Gastrocnemius medialis (tissue), 4 donors: Measurements from ENCODE around the gene PRKG1.

Experiments used
- CTCF ChIP-seq, 5 experiments: fragments of 450-650 bp in 3 of 5; fragments of 200-600 bp in 2 of 5; sonication (generic) in 2 of 5; IDR thresholded peaks in 4 of 5; conservative IDR thresholded peaks in 1 of 5; 1 replicate in 4 of 5; 2 replicates in 1 of 5; pipeline ENCODE4 v1.5.1; 2016 to 2019; ENCODE audit warnings: antibody characterized with exemption in 5 of 5, mild to moderate bottlenecking in 3 of 5, moderate library complexity in 3 of 5
- POLR2A ChIP-seq, 2 donors: fragments of 450-650 bp; IDR thresholded peaks; one replicate each; pipeline ENCODE4 v1.6.1; 2017; ENCODE audit warnings: antibody characterized with exemption in 2 of 2, mild to moderate bottlenecking in 2 of 2, moderate library complexity in 2 of 2

GRCh38 chr10:51877636-51878035, 803.3 kb downstream of the PRKG1 start:
- TF ChIP-seq CTCF (IDR thresholded peaks at IDR 0.05 in 4 of 5, conservative IDR thresholded peaks at IDR 0.05 in 1 of 5) (no peak), POLR2A (IDR thresholded peaks at IDR 0.05) (no peak)
